Pancreas (tissue), 10 donors: ENCODE data around the gene SUPT20HL1. TPM values are rescaled to one million over a fixed set of nuclear protein-coding genes. Genes with fewer than 3 reads are reported as not detected.
"Not testable (repeated sequence)": the region's sequence is repeated elsewhere in the genome, so short reads cannot be mapped to it uniquely, and the experiment has no call there.

Source experiments
- ATAC-seq, 4 donors: fragments of 200-7000 bp; cut with Tn5 transposase; one replicate each; pipeline versions ENCODE4 v1.8.0 to v1.9.1; 2020; ENCODE audit warnings: mild to moderate bottlenecking in 4 of 4, moderate library complexity in 4 of 4
- DNase-seq, 6 donors: peaks; one replicate each; pipeline ENCODE4 v3.0.0-alpha.2; 2020
- FAIRE-seq: peaks from 2 replicates; lab custom pipeline; 2012; peaks lifted over from hg19 to GRCh38; lab: Jason Lieb, UNC
- H3K27ac ChIP-seq, 4 donors: fragments of 200-600 bp; sonication (generic); 1 replicate in 3 of 4; 2 replicates in 1 of 4; pipeline versions ENCODE4 v1.5.0 to v1.8.0; 2020
- H3K27me3 ChIP-seq, 4 donors: fragments of 200-600 bp; one replicate each; pipeline ENCODE4 v1.8.0; 2021
- H3K36me3 ChIP-seq, 3 donors: fragments of 200-600 bp; sonication (generic) in 1 of 3; one replicate each; pipeline versions ENCODE4 v1.5.0 to v1.8.0; 2020 to 2021
- H3K4me1 ChIP-seq, 3 donors: fragments of 200-600 bp; one replicate each; pipeline ENCODE4 v1.8.0; 2021
- H3K4me3 ChIP-seq, 4 donors: fragments of 200-600 bp; sonication (generic) in 2 of 4; one replicate each; pipeline versions ENCODE4 v1.5.0 to v1.8.0; 2020 to 2021
- H3K9me3 ChIP-seq, 4 donors: fragments of 200-600 bp; one replicate each; pipeline ENCODE4 v1.8.0; 2021
- WGBS, 2 donors: extraction: QIAGEN DNeasy Blood & Tissue Kit; methylation state at CpG; one replicate each; pipeline ENCODE4 v1.1.7; 2013; 5-methylcytosine and 5-hydroxymethylcytosine counted together
- intact Hi-C, 3 donors: fragments of 100-400 bp; cut with DNase I; formaldehyde crosslinking; loops; one replicate each; pipeline versions ENCODE4 v1.11.1 to v1.14.2; 2022
- polyA plus RNA-seq, 2 donors: library from polyadenylated mRNA; stranded (reverse); fragments of 200-250 nt; gene quantifications; one replicate each; pipeline ENCODE4 v1.2.3, GENCODE V29; 2013
- total RNA-seq, 6 donors: library from RNA; stranded (reverse); fragmentation: NEBNext Ultra II Directional in 4 of 6; extraction: Animal tissue kit (Norgen Biotek cat#: 25700) in 4 of 6; gene quantifications; one replicate each; pipeline versions ENCODE4 v1.2.1 to v1.2.4, GENCODE V29; 2021 to 2023
- TF ChIP-seq, protein P1 (sequence below), 4 donors: fragments of 200-600 bp; sonication (generic) in 3 of 4; IDR thresholded peaks; one replicate each; pipeline versions ENCODE4 v1.5.0 to v1.8.0; 2021; ENCODE audit warnings: antibody characterized with exemption in 4 of 4
- donor health status: healthy with polysubstance abuse.
- donor health status: DM: no; HTN: no; CAD: no; lungs with moderate emphysema.
- donor health status: DM: no; HTN: no; CAD: no.
- donor health status: control.
- donor health status: control.
- donor health status: Bipolar disorder and iron deficiency.
- donor health status: DM: yes; HTN: yes; CAD: no.
- donor health status: DM: no; HTN: no; CAD: no.
- donor health status: DM: no; HTN: no; CAD: no.
- donor health status: DM: yes; HTN: yes; CAD: no.

SUPT20HL1 gene
- total and polyA plus RNA-seq, 8 donors: not detected

DNA sequence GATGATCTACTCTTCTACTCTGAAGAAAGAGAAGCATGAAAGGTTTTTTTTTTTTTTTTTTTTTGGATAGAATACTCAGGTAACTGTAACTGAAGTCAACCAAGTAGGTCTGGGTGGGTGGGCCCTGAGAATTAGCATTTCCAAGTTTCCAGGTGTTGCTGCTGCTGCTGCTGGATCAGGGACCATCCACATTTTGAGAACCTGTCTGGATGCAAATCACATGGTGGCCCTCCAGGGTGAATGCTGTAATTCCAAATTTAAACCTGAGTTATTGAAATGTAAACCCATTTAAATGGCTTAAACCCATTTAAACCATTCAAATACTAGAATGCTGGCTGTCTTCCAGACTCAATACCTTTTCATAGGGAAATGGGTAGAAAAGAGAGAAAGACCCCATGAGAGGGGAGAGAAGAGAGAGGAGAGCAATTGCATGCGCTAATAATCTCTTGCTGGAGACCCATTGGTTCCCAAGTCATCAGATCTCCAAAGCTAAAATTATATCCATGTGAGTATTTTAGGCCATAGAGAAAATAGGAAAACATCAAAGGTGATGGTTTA, 17.6 kb downstream of the SUPT20HL1 start:
- DNase-seq (no peak), FAIRE-seq (no peak), ATAC-seq (no peak)
- H3K27me3 ChIP-seq: peaks cover 0 to 10% (median 0%) of the 10 kb centered on the region in 4 donors
- H3K4me1 ChIP-seq: peaks cover 0 to 7% (median 0%) of the 10 kb centered on the region in 3 donors
- no peaks in the 10 kb centered on the region for H3K9me3 ChIP-seq
- intact Hi-C loops: no loop called here
- no peak overlapping the region for H3K4me3 ChIP-seq
- TF ChIP-seq, protein P1, sequence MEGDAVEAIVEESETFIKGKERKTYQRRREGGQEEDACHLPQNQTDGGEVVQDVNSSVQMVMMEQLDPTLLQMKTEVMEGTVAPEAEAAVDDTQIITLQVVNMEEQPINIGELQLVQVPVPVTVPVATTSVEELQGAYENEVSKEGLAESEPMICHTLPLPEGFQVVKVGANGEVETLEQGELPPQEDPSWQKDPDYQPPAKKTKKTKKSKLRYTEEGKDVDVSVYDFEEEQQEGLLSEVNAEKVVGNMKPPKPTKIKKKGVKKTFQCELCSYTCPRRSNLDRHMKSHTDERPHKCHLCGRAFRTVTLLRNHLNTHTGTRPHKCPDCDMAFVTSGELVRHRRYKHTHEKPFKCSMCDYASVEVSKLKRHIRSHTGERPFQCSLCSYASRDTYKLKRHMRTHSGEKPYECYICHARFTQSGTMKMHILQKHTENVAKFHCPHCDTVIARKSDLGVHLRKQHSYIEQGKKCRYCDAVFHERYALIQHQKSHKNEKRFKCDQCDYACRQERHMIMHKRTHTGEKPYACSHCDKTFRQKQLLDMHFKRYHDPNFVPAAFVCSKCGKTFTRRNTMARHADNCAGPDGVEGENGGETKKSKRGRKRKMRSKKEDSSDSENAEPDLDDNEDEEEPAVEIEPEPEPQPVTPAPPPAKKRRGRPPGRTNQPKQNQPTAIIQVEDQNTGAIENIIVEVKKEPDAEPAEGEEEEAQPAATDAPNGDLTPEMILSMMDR (IDR thresholded peaks at IDR 0.05): no peak
- no peaks in the 10 kb centered on the region for H3K36me3 ChIP-seq
- H3K27ac ChIP-seq: no peak overlapping the region
- whole genome bisulfite sequencing, 2 donors: 55 to 100% methylated on average over 1 of the region's 1 CpG

DNA sequence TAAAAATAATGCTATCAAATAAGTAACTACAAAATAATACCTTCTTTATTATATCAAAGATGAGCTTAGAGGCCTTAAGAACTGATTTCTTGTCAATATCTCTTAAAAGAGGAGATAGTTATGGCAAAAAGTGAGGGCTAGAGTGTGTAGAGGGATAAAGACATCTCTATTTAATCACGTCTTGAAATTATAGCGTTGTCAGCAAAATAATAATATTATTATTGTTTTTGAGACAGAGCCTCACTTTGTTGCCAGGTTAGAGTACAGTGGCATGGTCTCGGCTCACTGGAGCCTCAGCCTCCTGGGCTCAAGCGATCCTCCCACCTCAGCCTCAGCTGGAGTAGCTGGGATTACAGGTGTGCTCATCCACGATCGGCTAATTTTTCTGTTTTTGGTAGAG, 18.3 kb downstream of the SUPT20HL1 start:
- no peak overlapping the region for H3K4me3 ChIP-seq
- H3K27ac ChIP-seq: no peak overlapping the region
- intact Hi-C loops: no loop called here
- TF ChIP-seq, protein P1 (IDR thresholded peaks at IDR 0.05): no peak
- peaks cover 0 to 10% (median 0%) of the 10 kb centered on the region in 4 donors for H3K27me3 ChIP-seq
- no peaks in the 10 kb centered on the region for H3K36me3 ChIP-seq
- ATAC-seq (no peak), FAIRE-seq (no peak), DNase-seq (no peak)
- H3K4me1 ChIP-seq: peaks cover 0 to 7% (median 0%) of the 10 kb centered on the region in 3 donors
- no peaks in the 10 kb centered on the region for H3K9me3 ChIP-seq
- 73 to 94% methylated on average over 6 of the region's 6 CpGs for WGBS, 2 donors

DNA sequence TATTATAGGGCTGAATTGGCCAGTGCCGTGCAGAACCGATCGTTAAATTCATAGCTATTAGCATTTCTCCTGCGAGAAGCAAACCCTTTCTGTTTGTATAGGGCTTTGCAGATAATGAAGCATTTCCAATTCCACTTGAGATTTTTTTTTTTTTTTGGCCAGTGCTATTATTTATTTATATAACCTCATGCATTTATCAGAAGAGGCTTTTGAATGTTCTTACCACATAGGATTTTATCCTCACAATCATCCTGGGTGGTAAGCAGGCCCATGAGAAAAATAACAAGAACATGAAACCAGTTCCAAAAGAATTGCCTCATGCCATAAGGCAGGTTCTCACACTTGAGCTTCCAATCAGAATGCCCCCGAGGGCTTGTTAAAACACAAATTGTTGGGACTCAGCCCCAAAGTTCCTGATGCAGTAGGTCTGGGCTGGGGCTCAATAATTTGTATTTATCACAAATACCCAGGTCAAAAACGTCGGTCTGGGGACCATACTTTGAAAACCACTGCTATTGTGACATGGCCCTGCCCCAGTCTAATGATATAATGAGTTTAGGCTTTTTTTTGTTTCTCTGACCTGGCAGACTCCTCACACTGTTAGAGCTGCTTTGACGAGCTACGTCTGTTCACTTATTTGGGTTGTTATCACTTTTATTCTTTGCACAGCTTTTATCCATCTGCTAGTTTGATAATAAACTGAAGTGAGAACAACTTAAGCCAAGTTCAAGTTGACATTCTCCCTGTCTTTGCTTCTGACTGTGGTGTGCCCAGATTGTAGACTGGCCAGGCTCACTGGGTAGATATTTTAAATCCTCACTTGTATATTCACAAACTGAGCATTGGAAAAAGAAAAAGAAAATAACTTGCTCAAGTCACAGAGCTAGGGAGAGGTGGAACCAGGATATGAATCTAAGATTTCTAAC, 20.1 kb downstream of the SUPT20HL1 start:
- FAIRE-seq (no peak), ATAC-seq (peak; percentile 84 to 92 (median 88)), DNase-seq (peak in 3 of 6 donors; percentile 24 to 57 (median 44))
- Histone ChIP-seq H3K27me3 (peaks cover 0 to 15% (median 0%) of the 10 kb centered on the region in 4 donors), H3K4me3 (no peak overlapping the region), H3K36me3 (no peaks in the 10 kb centered on the region), H3K4me1 (peaks cover 0 to 7% (median 0%) of the 10 kb centered on the region in 3 donors), H3K9me3 (no peaks in the 10 kb centered on the region), H3K27ac (peak overlapping the region; percentile 20 to 64 (median 41))
- 21 to 23% methylated on average over 9 of the region's 9 CpGs for WGBS, 2 donors
- TF ChIP-seq, protein P1 (IDR thresholded peaks at IDR 0.05): no peak
- intact Hi-C loops: no loop called here

DNA sequence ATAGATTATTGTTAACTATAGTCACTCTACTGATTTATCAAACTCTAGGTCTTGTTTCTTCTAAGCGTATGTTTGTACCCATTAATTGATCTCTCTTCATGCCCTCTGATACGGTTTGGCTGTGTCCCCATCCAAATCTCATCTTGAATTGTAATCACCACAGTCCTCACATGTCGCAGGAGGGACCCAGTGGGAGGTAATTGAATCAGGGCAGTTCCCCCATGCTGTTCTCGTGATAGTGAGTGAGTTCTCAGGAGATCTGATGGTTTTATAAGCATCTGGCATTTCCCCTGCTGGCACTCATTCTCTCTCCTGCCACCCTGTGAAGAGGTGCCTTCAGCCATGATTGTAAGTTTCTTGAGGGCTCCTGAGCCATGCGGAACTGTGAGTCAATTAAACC, 21.9 kb downstream of the SUPT20HL1 start:
- intact Hi-C loops, FAIRE-seq, H3K4me3 ChIP-seq, H3K9me3 ChIP-seq, H3K4me1 ChIP-seq, ATAC-seq, H3K36me3 ChIP-seq, H3K27ac ChIP-seq, DNase-seq: not testable (repeated sequence)
- peaks cover 0 to 14% (median 0%) of the 10 kb centered on the region in 4 donors for H3K27me3 ChIP-seq
- WGBS, 2 donors: 62 to 87% methylated on average over 5 of the region's 5 CpGs

DNA sequence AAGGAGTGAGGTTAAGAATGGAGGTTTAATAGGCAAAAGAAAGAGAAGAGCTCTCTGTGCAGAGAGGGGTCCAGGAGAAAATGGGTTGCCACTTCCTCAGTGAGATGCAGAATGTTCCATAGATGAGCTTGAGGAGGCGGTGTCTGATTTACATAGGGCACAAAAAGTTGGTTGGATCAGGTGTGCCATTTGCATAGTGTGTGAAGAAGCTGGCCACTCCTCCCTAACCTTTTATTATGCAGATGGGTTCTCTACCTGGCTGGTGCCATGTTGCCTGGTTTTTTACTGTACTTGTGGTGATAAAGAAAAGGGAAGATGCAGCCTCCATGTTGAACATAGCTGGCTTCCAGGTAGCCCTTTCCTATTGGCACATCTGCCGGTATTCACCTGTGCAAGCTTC, 27.3 kb downstream of the SUPT20HL1 start:
- FAIRE-seq (no peak), ATAC-seq (no peak), DNase-seq (no peak)
- no peak overlapping the region for H3K4me3 ChIP-seq
- H3K27ac ChIP-seq: no peak overlapping the region
- peaks cover 0 to 5% (median 0%) of the 10 kb centered on the region in 4 donors for H3K27me3 ChIP-seq
- H3K9me3 ChIP-seq: no peaks in the 10 kb centered on the region
- 51 to 60% methylated on average over 2 of the region's 2 CpGs for WGBS, 2 donors
- no peaks in the 10 kb centered on the region for H3K36me3 ChIP-seq
- TF ChIP-seq, protein P1 (IDR thresholded peaks at IDR 0.05): no peak
- H3K4me1 ChIP-seq: no peaks in the 10 kb centered on the region
- intact Hi-C loops: no loop called here
